ENCODE measurements around the gene DHX8. TPM values are rescaled to one million over a fixed set of nuclear protein-coding genes. Genes with fewer than 3 reads are reported as not detected.
"Not testable (repeated sequence)": the region's sequence is repeated elsewhere in the genome, so short reads cannot be mapped to it uniquely, and the experiment has no call there.

DHX8 gene
- total and polyA plus RNA-seq, 2 donors, result 33.6 to 42.2 TPM

DNA sequence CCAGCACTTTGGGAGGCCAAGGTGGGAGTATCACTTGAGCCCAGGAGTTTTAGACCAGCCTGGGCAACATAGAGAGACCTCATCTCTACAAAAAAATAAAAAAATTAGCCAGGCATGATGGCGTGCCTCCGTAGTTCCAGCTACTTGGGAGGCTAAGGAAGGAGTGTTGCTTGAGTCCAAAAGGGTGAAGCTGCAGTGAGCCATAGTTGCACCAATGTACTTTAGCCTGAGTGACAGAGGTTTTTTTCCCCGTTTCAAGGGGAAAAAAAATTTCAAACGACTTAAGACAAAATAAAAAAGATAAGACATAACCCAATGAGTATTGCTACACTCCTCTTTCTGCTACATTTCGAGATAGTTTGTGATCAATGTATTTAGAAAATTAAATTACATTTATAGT is 6.8 kb downstream of the DHX8 start:
- Histone ChIP-seq H3K27me3 (ENCODE audit: control insufficient read depth in 2 of 2, insufficient read depth in 1 of 2, low read length in 1 of 2) (no peaks in the 10 kb centered on the region), H3K36me3 (ENCODE audit: control insufficient read depth in 2 of 2, insufficient read depth in 2 of 2, low read length in 1 of 2) (peaks cover 45 to 50% of the 10 kb centered on the region in 2 donors), H3K9me3 (ENCODE audit: control insufficient read depth in 2 of 2, insufficient read depth in 1 of 2, low read length in 1 of 2) (no peaks in the 10 kb centered on the region), H3K4me3 (ENCODE audit: low read length in 2 of 2) (no peak overlapping the region), H3K4me1 (ENCODE audit: control insufficient read depth in 2 of 2, insufficient read depth in 2 of 2, low read length in 2 of 2) (no peaks in the 10 kb centered on the region), H3K27ac (ENCODE audit: low read depth in 1 of 2, low read length in 1 of 2) (no peak overlapping the region)
- DNase-seq (ENCODE audit: low read depth in 6 of 9, low spot score in 9 of 9), result no peak
- WGBS, result 98% methylated on average over 5 of the region's 5 CpGs

DNA sequence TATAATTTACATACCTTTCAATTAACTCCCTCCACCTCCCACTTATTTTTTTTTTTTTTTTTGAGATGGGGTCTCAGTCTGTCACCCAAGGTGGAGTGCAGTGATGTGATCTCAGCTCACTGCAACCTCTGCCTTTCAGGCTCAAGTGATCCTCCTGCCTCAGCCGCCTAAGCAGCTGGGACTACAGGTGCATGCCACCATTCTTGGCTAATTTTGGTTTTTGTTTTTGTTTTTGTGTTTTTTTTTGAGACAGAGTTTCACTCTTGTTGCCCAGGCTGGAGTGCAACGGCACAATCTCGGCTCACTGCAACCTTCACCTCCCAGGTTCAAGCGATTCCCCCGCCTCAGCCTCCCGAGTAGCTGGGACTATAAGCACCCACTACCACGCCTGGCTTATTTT is 25.7 kb downstream of the DHX8 start:
- not testable (repeated sequence) for H3K4me1 ChIP-seq (ENCODE audit: control insufficient read depth in 2 of 2, insufficient read depth in 2 of 2, low read length in 2 of 2); H3K4me3 ChIP-seq (ENCODE audit: low read length in 2 of 2); H3K27ac ChIP-seq (ENCODE audit: low read depth in 1 of 2, low read length in 1 of 2); H3K9me3 ChIP-seq (ENCODE audit: control insufficient read depth in 2 of 2, insufficient read depth in 1 of 2, low read length in 1 of 2); H3K27me3 ChIP-seq (ENCODE audit: control insufficient read depth in 2 of 2, insufficient read depth in 1 of 2, low read length in 1 of 2); DNase-seq (ENCODE audit: low read depth in 6 of 9, low spot score in 9 of 9)
- peaks cover 84 to 88% of the 10 kb centered on the region in 2 donors for H3K36me3 ChIP-seq (ENCODE audit: control insufficient read depth in 2 of 2, insufficient read depth in 2 of 2, low read length in 1 of 2)
- 96% methylated on average over 7 of the region's 7 CpGs for WGBS

GRCh38 chr17:43511199-43511598 is 27.4 kb downstream of the DHX8 start:
- peaks cover 77% of the 10 kb centered on the region in 2 donors for H3K36me3 ChIP-seq (ENCODE audit: control insufficient read depth in 2 of 2, insufficient read depth in 2 of 2, low read length in 1 of 2)
- WGBS, result 97% methylated on average over 3 of the region's 3 CpGs
- H3K4me1 ChIP-seq (ENCODE audit: control insufficient read depth in 2 of 2, insufficient read depth in 2 of 2, low read length in 2 of 2); DNase-seq (ENCODE audit: low read depth in 6 of 9, low spot score in 9 of 9); H3K27me3 ChIP-seq (ENCODE audit: control insufficient read depth in 2 of 2, insufficient read depth in 1 of 2, low read length in 1 of 2); H3K27ac ChIP-seq (ENCODE audit: low read depth in 1 of 2, low read length in 1 of 2); H3K9me3 ChIP-seq (ENCODE audit: control insufficient read depth in 2 of 2, insufficient read depth in 1 of 2, low read length in 1 of 2); H3K4me3 ChIP-seq (ENCODE audit: low read length in 2 of 2): not testable (repeated sequence)

DNA sequence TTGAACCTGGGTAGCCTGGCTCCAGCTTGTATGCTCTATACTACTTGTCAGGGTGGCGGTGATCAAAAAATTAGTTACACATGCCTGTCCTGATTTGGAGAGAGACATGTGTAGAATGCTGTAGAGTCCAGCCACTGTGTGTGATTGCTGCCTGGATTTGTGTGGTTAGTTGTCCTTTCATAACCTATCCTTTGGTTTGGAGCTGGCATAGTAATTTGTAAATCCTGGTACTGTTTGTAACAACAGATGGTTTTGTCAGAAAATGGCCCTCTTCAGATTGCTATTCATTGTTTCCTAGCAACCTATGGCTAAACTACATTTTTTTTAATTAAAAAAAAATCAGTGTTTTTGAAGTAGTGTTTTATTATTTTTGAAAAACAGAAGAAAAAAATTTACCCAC is 31.9 kb downstream of the DHX8 start:
- Histone ChIP-seq H3K36me3 (ENCODE audit: control insufficient read depth in 2 of 2, insufficient read depth in 2 of 2, low read length in 1 of 2) (peaks cover 69 to 77% of the 10 kb centered on the region in 2 donors), H3K9me3 (ENCODE audit: control insufficient read depth in 2 of 2, insufficient read depth in 1 of 2, low read length in 1 of 2) (no peaks in the 10 kb centered on the region), H3K27ac (ENCODE audit: low read depth in 1 of 2, low read length in 1 of 2) (no peak overlapping the region), H3K27me3 (ENCODE audit: control insufficient read depth in 2 of 2, insufficient read depth in 1 of 2, low read length in 1 of 2) (no peaks in the 10 kb centered on the region), H3K4me3 (ENCODE audit: low read length in 2 of 2) (no peak overlapping the region), H3K4me1 (ENCODE audit: control insufficient read depth in 2 of 2, insufficient read depth in 2 of 2, low read length in 2 of 2) (no peaks in the 10 kb centered on the region)
- 99% methylated on average over 1 of the region's 1 CpG for WGBS
- DNase-seq (ENCODE audit: low read depth in 6 of 9, low spot score in 9 of 9), result no peak

GRCh38 chr17:43517161-43517560 is 33.4 kb downstream of the DHX8 start:
- no peak overlapping the region for H3K27ac ChIP-seq (ENCODE audit: low read depth in 1 of 2, low read length in 1 of 2)
- H3K4me3 ChIP-seq (ENCODE audit: low read length in 2 of 2), result no peak overlapping the region
- DNase-seq (ENCODE audit: low read depth in 6 of 9, low spot score in 9 of 9), result no peak
- no peaks in the 10 kb centered on the region for H3K9me3 ChIP-seq (ENCODE audit: control insufficient read depth in 2 of 2, insufficient read depth in 1 of 2, low read length in 1 of 2)
- H3K4me1 ChIP-seq (ENCODE audit: control insufficient read depth in 2 of 2, insufficient read depth in 2 of 2, low read length in 2 of 2), result no peaks in the 10 kb centered on the region
- WGBS, result 95% methylated on average over 6 of the region's 6 CpGs
- H3K27me3 ChIP-seq (ENCODE audit: control insufficient read depth in 2 of 2, insufficient read depth in 1 of 2, low read length in 1 of 2), result no peaks in the 10 kb centered on the region
- H3K36me3 ChIP-seq (ENCODE audit: control insufficient read depth in 2 of 2, insufficient read depth in 2 of 2, low read length in 1 of 2), result peaks cover 71 to 80% of the 10 kb centered on the region in 2 donors

DNA sequence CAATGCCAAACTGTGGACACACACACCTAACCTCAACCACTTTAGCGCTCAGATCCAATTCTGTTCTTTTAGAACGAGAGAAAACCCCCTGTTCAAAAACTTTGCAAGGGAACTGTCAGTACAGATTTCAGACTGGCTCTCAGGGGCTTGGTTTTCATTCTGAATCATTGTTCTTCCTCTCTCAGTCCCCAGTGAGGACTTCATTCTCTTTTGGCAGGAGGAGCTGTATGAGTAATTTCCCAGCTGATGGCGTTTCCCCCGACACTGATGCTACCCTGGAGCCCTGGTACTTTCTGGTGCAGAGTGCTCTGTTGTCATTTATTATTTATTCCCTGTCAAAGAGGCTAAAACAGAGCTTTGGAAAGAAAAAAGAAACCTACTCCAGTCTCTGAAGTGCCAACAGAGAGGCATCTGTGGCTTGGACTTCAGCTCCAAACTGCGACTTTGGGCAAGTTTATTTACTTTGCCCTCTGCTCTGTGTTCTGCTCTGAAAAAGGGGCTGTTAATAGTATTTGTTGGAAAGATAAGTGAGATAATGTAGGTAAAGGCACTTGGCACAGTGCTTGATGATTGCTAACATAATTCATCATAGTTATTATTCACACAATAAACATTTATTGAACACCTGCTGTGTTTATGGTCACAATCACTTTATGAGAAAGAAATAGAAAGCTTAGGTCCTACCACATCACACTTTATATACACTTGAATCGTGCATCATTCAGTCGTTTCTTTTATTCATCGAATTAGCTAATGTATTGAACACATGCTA is 34.0 kb downstream of the DHX8 start:
- H3K4me1 ChIP-seq (ENCODE audit: control insufficient read depth in 2 of 2, insufficient read depth in 2 of 2, low read length in 2 of 2), result no peaks in the 10 kb centered on the region
- H3K27me3 ChIP-seq (ENCODE audit: control insufficient read depth in 2 of 2, insufficient read depth in 1 of 2, low read length in 1 of 2), result no peaks in the 10 kb centered on the region
- WGBS, result 98% methylated on average over 8 of the region's 8 CpGs
- peaks cover 66 to 78% of the 10 kb centered on the region in 2 donors for H3K36me3 ChIP-seq (ENCODE audit: control insufficient read depth in 2 of 2, insufficient read depth in 2 of 2, low read length in 1 of 2)
- no peaks in the 10 kb centered on the region for H3K9me3 ChIP-seq (ENCODE audit: control insufficient read depth in 2 of 2, insufficient read depth in 1 of 2, low read length in 1 of 2)
- no peak overlapping the region for H3K27ac ChIP-seq (ENCODE audit: low read depth in 1 of 2, low read length in 1 of 2)
- no peak for DNase-seq (ENCODE audit: low read depth in 6 of 9, low spot score in 9 of 9)
- no peak overlapping the region for H3K4me3 ChIP-seq (ENCODE audit: low read length in 2 of 2)

DNA sequence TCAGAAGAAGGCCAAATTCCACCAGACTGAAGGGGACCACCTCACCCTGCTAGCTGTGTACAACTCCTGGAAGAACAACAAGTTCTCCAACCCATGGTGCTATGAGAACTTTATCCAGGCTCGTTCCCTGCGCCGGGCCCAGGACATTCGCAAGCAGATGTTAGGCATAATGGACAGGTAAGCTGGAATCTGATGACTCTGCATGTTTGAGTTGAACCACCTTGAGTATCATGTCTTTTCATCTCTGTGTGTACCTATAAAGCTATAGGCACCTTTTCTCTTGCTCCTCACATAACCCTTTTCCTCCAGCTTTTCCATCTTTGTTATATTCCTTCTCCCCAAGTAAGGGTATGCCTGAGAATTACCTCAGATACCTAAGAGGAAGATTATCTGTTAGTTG is 37.6 kb downstream of the DHX8 start:
- peaks cover 81 to 91% of the 10 kb centered on the region in 2 donors for H3K36me3 ChIP-seq (ENCODE audit: control insufficient read depth in 2 of 2, insufficient read depth in 2 of 2, low read length in 1 of 2)
- DNase-seq (ENCODE audit: low read depth in 6 of 9, low spot score in 9 of 9), result no peak
- H3K4me1 ChIP-seq (ENCODE audit: control insufficient read depth in 2 of 2, insufficient read depth in 2 of 2, low read length in 2 of 2), result no peaks in the 10 kb centered on the region
- H3K4me3 ChIP-seq (ENCODE audit: low read length in 2 of 2), result no peak overlapping the region
- H3K9me3 ChIP-seq (ENCODE audit: control insufficient read depth in 2 of 2, insufficient read depth in 1 of 2, low read length in 1 of 2), result no peaks in the 10 kb centered on the region
- no peaks in the 10 kb centered on the region for H3K27me3 ChIP-seq (ENCODE audit: control insufficient read depth in 2 of 2, insufficient read depth in 1 of 2, low read length in 1 of 2)
- 98% methylated on average over 4 of the region's 4 CpGs for WGBS
- H3K27ac ChIP-seq (ENCODE audit: low read depth in 1 of 2, low read length in 1 of 2), result no peak overlapping the region

DNA sequence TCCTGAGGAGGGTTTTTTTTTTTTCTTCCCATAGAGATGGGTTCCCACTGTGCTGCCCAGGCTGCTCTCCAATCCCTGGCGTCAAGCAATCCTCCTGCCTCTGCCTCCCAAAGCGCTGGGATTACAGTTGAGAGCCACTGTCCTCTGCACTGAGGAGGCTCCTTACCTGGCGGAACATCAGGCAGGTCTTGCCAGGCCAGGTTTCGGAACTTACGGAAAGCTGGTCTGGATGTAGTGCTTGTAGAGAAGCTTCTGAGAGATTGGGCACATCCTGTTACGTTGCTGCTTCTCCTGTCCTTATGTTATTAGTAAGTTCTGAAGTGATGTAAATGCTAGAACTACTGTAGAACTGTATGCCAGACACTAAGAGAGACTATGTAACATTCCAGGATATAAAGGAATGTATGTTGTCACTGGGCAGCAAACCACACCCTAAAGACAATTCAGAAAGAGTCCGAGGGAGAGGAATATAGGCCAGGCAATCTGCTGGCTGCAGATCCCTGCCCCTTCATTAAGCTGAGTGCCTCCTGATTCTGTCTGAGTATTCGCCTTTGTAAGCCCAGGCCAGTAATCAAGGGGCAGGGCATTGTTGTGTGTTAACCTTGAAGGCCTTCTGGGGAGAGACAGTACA is 41.3 kb downstream of the DHX8 start:
- Histone ChIP-seq H3K27me3 (ENCODE audit: control insufficient read depth in 2 of 2, insufficient read depth in 1 of 2, low read length in 1 of 2) (no peaks in the 10 kb centered on the region), H3K27ac (ENCODE audit: low read depth in 1 of 2, low read length in 1 of 2) (no peak overlapping the region), H3K4me3 (ENCODE audit: low read length in 2 of 2) (no peak overlapping the region), H3K4me1 (ENCODE audit: control insufficient read depth in 2 of 2, insufficient read depth in 2 of 2, low read length in 2 of 2) (peaks cover 0 to 3% of the 10 kb centered on the region in 2 donors), H3K9me3 (ENCODE audit: control insufficient read depth in 2 of 2, insufficient read depth in 1 of 2, low read length in 1 of 2) (no peaks in the 10 kb centered on the region), H3K36me3 (ENCODE audit: control insufficient read depth in 2 of 2, insufficient read depth in 2 of 2, low read length in 1 of 2) (peaks cover 76 to 78% of the 10 kb centered on the region in 2 donors)
- 97% methylated on average over 8 of the region's 8 CpGs for WGBS
- no peak for DNase-seq (ENCODE audit: low read depth in 6 of 9, low spot score in 9 of 9)

DNA sequence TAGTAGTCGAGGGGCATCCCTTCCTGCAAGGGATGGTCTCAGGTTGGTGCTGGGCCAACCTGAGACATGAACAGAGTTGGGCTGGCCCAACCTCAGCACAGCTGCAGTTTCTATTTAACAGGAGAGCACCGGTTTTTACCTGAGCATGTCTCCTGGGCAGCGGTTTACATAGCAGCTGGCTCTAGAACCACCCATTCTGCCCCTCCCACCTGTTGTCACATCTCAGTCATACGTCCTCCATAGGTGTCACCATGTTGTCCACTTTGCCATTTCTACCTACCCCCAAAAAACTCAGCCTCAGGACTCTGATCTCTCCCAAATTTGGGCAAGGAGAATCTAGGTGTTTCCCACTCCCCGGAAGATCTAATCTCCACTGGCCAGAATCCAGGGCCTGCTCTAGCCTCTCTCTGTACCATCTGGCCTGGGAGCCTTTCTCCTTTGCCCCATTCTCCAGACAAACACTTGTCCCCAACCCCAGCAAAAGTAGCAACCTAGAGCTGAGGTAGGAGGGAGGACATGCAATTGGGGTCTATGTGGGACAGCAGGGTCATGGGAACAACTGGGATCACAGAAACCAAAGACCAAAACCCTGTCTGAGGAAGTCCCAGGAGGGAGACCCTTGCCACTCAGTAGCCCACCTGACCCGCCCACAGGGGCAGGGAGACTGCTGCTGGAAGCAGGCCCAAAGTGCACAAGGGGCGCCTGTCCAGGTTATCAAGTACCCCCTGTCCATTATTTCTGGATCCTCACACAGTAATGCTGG is 43.3 kb downstream of the DHX8 start:
- H3K27ac ChIP-seq (ENCODE audit: low read depth in 1 of 2, low read length in 1 of 2), result no peak overlapping the region
- H3K27me3 ChIP-seq (ENCODE audit: control insufficient read depth in 2 of 2, insufficient read depth in 1 of 2, low read length in 1 of 2), result no peaks in the 10 kb centered on the region
- 96% methylated on average over 7 of the region's 7 CpGs for WGBS
- peaks cover 56 to 58% of the 10 kb centered on the region in 2 donors for H3K36me3 ChIP-seq (ENCODE audit: control insufficient read depth in 2 of 2, insufficient read depth in 2 of 2, low read length in 1 of 2)
- no peak for DNase-seq (ENCODE audit: low read depth in 6 of 9, low spot score in 9 of 9)
- no peaks in the 10 kb centered on the region for H3K9me3 ChIP-seq (ENCODE audit: control insufficient read depth in 2 of 2, insufficient read depth in 1 of 2, low read length in 1 of 2)
- H3K4me1 ChIP-seq (ENCODE audit: control insufficient read depth in 2 of 2, insufficient read depth in 2 of 2, low read length in 2 of 2), result peaks cover 0 to 7% of the 10 kb centered on the region in 2 donors
- H3K4me3 ChIP-seq (ENCODE audit: low read length in 2 of 2), result no peak overlapping the region

Data from thymus (tissue), 11 donors.